HepG2 (cell line): Measurements from ENCODE around the gene ANP32D. TPM values are rescaled to one million over a fixed set of nuclear protein-coding genes. Genes with fewer than 3 reads are reported as not detected.

Experiments used
- ATAC-seq: fragments of 200-7000 bp; cut with Tn5 transposase; 3 replicates; pipeline ENCODE4 v1.9.1; 2020; ENCODE audit warnings: mild to moderate bottlenecking, moderate library complexity
- BruUV-seq: library from RNA; stranded (reverse); fragments of 400-500 nt; replicated peaks from 2 replicates; lab custom pipeline; 2021; lab: Mats Ljungman, UMichigan
- CTCF ChIA-PET: fragments of 300-600 bp; formaldehyde crosslinking; extraction: SDS; loops from one replicate; lab custom pipeline; 2021; ENCODE audit warnings: low total read pairs, inconsistent platforms, low intra/inter-chr PET ratio; lab: Yijun Ruan, JAX
- POLR2A ChIA-PET: fragments of 350-600 bp; sonication (Branson Sonifier 250); formaldehyde crosslinking; loops from one replicate; lab custom pipeline; 2020; ENCODE audit warnings: antibody characterized with exemption, inconsistent platforms; lab: Yijun Ruan, JAX
- DNase-seq: peaks from one replicate; pipeline ENCODE4 v3.0.0-alpha.2; 2015; ENCODE audit warnings: low spot score
- FAIRE-seq: peaks from 3 replicates; lab custom pipeline; 2011; peaks lifted over from hg19 to GRCh38; lab: Jason Lieb, UNC
- H2AFZ ChIP-seq: one replicate; pipeline ENCODE4 v1.6.1; 2011; ENCODE audit warnings: low read length, inconsistent platforms
- H3K27ac ChIP-seq: fragments of 300-600 bp; 3 replicates; pipeline ENCODE4 v1.8.0; 2011; ENCODE audit warnings: mixed run types, mild to moderate bottlenecking, mixed read lengths, low read length, inconsistent platforms; ENCODE audit not compliant: insufficient read depth; ENCODE audit errors: extremely low read length
- H3K27me3 ChIP-seq, 2 experiments: fragments of 200-600 bp in 1 of 2; 2 replicates in 1 of 2; 3 replicates in 1 of 2; pipeline versions ENCODE4 v1.6.0 to v1.8.0; 2011; ENCODE audit warnings: low read length in 2 of 2, mild to moderate bottlenecking in 2 of 2, moderate library complexity in 2 of 2, inconsistent platforms in 1 of 2; ENCODE audit not compliant: insufficient read depth in 2 of 2, control insufficient read depth in 1 of 2
- H3K36me3 ChIP-seq, 2 experiments: fragments of 200-600 bp in 1 of 2; replicated peaks in 1 of 2; 2 replicates in 1 of 2; 3 replicates in 1 of 2; pipeline versions ENCODE4 v1.5.1 to v1.8.0; 2011; ENCODE audit warnings: low read length in 2 of 2, inconsistent platforms in 1 of 2; ENCODE audit not compliant: insufficient read depth in 2 of 2, control insufficient read depth in 1 of 2
- H3K4me1 ChIP-seq: 2 replicates; pipeline ENCODE4 v1.5.1; 2012; ENCODE audit warnings: low read length, inconsistent platforms; ENCODE audit not compliant: insufficient read depth
- H3K4me2 ChIP-seq: 2 replicates; pipeline ENCODE4 v1.6.0; 2011; ENCODE audit warnings: low read depth, low read length, inconsistent platforms
- H3K4me3 ChIP-seq, 3 experiments: fragments of 200-600 bp in 1 of 3; sonication (generic), shearing (Covaris generic) in 1 of 3; replicated peaks in 1 of 3; 2 replicates each; pipeline ENCODE4 v1.5.1; 2011 to 2016; ENCODE audit warnings: low read length in 3 of 3, inconsistent platforms in 2 of 3, low read depth in 2 of 3, mild to moderate bottlenecking in 2 of 3, control low read depth in 1 of 3, mixed read lengths in 1 of 3; ENCODE audit not compliant: insufficient read depth in 1 of 3
- H3K79me2 ChIP-seq: one replicate; pipeline ENCODE4 v1.6.1; 2011; ENCODE audit warnings: low read length, inconsistent platforms; ENCODE audit not compliant: insufficient read depth
- H3K9ac ChIP-seq: 2 replicates; pipeline ENCODE4 v1.6.0; 2011; ENCODE audit warnings: mild to moderate bottlenecking, low read depth, low read length, inconsistent platforms; ENCODE audit not compliant: insufficient read depth
- H3K9me3 ChIP-seq: 2 replicates; pipeline ENCODE4 v1.5.1; 2012; ENCODE audit warnings: mild to moderate bottlenecking, low read length
- H4K20me1 ChIP-seq: 2 replicates; pipeline ENCODE4 v1.6.0; 2011; ENCODE audit warnings: inconsistent platforms, mild to moderate bottlenecking, low read length, moderate library complexity; ENCODE audit not compliant: insufficient read depth
- GLMP ChIP-seq: sonication (generic); formaldehyde crosslinking; IDR thresholded peaks from 2 replicates; pipeline ENCODE4 v1.9.0; 2021; ENCODE audit warnings: missing genetic modification reagents, mild to moderate bottlenecking, borderline replicate concordance
- PRPF4 ChIP-seq: fragments of 200-400 bp; formaldehyde crosslinking; IDR thresholded peaks from 2 replicates; pipeline ENCODE4 v1.6.1; 2016; ENCODE audit warnings: low read length, low read depth; ENCODE audit not compliant: poor library complexity, severe bottlenecking
- SMC3 ChIP-seq: IDR thresholded peaks from 2 replicates; pipeline ENCODE4 v1.6.1; 2011; ENCODE audit warnings: low read length, improper control_type of control experiment
- YEATS2 ChIP-seq: sonication (generic); formaldehyde crosslinking; IDR thresholded peaks from 2 replicates; pipeline ENCODE4 v1.4.0; 2020; ENCODE audit warnings: missing genetic modification reagents, borderline replicate concordance
- ZBTB42 ChIP-seq: sonication (generic); formaldehyde crosslinking; IDR thresholded peaks from 2 replicates; pipeline ENCODE4 v1.5.0; 2020; ENCODE audit warnings: mild to moderate bottlenecking, missing genetic modification reagents
- ZC3H13 ChIP-seq: sonication (generic); formaldehyde crosslinking; IDR thresholded peaks from 2 replicates; pipeline ENCODE4 v1.8.1; 2023; ENCODE audit warnings: mild to moderate bottlenecking, missing genetic modification reagents, moderate library complexity
- ZNF160 ChIP-seq: sonication (generic); formaldehyde crosslinking; IDR thresholded peaks from 2 replicates; pipeline ENCODE4 v1.8.0; 2022; ENCODE audit warnings: mild to moderate bottlenecking, inconsistent platforms, missing genetic modification reagents
- ZNF737 ChIP-seq: sonication (generic); formaldehyde crosslinking; IDR thresholded peaks from 2 replicates; pipeline ENCODE4 v1.5.0; 2020; ENCODE audit warnings: missing genetic modification reagents, mild to moderate bottlenecking, borderline replicate concordance
- WGBS: methylation state at CpG from one replicate; pipeline ENCODE4 v1.1.6; 2017; ENCODE audit warnings: low lambda C conversion rate; 5-methylcytosine and 5-hydroxymethylcytosine counted together
- in situ Hi-C: cut with HindIII; loops from 2 replicates; pipeline ENCODE4 v1.10.0; 2017; ENCODE audit warnings: low pct_unique_long_range_greater_than_20kb; ENCODE audit not compliant: extremely low pct_ligation_motif_present
- intact Hi-C: fragments of 100-400 bp; cut with micrococcal nuclease; formaldehyde crosslinking; loops from one replicate; pipeline ENCODE4 v1.10.0; 2022; ENCODE audit not compliant: unreplicated experiment
- polyA plus RNA-seq, 8 experiments: library from polyadenylated mRNA; depleted of rRNA in 3 of 8; stranded (reverse) in 7 of 8; unstranded in 1 of 8; fragments of >200 nt; fragmentation: Illumina TruSeq in 4 of 8; extraction: Trizol in 4 of 8; gene quantifications; 2 replicates each; pipeline versions ENCODE4 v1.2.1 to v1.2.3, GENCODE V29; 2011 to 2016; ENCODE audit warnings: low read depth in 4 of 8, missing spikeins in 1 of 8, mixed read lengths in 1 of 8; ENCODE audit not compliant: insufficient read depth in 1 of 8
- total RNA-seq, 5 experiments: library from RNA; depleted of rRNA; stranded (reverse); fragments of >200 nt; fragmentation: Illumina TruSeq; extraction: Trizol; gene quantifications; 2 replicates each; pipeline ENCODE4 v1.2.3, GENCODE V29; 2016; ENCODE audit warnings: low read depth in 1 of 5
- TF ChIP-seq, protein P1 (sequence below): sonication (generic); formaldehyde crosslinking; IDR thresholded peaks from 2 replicates; pipeline ENCODE4 v1.9.0; 2021; ENCODE audit warnings: missing genetic modification reagents, borderline replicate concordance
- TF ChIP-seq, protein P2 (sequence below): sonication (generic); formaldehyde crosslinking; IDR thresholded peaks from 2 replicates; pipeline ENCODE4 v1.4.0; 2020; ENCODE audit warnings: mild to moderate bottlenecking, missing genetic modification reagents

ANP32D gene
- total and polyA plus RNA-seq, 2 of the 13 experiments (the other 11 are each of a cell fraction or from before 2014, with no cell fraction given) = not detected

- TF ChIP-seq ZNF737 (CRISPR knock-in tag) (no peak), SMC3 (no peak), ZC3H13 (no peak), ZNF160 (CRISPR knock-in tag) (no peak), YEATS2 (no peak), PRPF4 (no peak)
- TF ChIP-seq, protein P1, sequence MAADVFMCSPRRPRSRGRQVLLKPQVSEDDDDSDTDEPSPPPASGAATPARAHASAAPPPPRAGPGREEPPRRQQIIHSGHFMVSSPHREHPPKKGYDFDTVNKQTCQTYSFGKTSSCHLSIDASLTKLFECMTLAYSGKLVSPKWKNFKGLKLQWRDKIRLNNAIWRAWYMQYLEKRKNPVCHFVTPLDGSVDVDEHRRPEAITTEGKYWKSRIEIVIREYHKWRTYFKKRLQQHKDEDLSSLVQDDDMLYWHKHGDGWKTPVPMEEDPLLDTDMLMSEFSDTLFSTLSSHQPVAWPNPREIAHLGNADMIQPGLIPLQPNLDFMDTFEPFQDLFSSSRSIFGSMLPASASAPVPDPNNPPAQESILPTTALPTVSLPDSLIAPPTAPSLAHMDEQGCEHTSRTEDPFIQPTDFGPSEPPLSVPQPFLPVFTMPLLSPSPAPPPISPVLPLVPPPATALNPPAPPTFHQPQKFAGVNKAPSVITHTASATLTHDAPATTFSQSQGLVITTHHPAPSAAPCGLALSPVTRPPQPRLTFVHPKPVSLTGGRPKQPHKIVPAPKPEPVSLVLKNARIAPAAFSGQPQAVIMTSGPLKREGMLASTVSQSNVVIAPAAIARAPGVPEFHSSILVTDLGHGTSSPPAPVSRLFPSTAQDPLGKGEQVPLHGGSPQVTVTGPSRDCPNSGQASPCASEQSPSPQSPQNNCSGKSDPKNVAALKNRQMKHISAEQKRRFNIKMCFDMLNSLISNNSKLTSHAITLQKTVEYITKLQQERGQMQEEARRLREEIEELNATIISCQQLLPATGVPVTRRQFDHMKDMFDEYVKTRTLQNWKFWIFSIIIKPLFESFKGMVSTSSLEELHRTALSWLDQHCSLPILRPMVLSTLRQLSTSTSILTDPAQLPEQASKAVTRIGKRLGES (CRISPR knock-in tag) = no peak
- TF ChIP-seq, protein P2, sequence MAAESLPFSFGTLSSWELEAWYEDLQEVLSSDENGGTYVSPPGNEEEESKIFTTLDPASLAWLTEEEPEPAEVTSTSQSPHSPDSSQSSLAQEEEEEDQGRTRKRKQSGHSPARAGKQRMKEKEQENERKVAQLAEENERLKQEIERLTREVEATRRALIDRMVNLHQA (CRISPR knock-in tag) = no peak
Observed at GRCh38 chr12:48482930-48483329, 10.6 kb downstream of the ANP32D start (continued).

- Histone ChIP-seq H3K27me3 (peaks cover 0 to 8% of the 10 kb centered on the region in 2 experiments; a peak in 2 of 5 replicates), H3K4me1 (no peaks in the 10 kb centered on the region), H4K20me1 (no peaks in the 10 kb centered on the region), H2AFZ (no peak overlapping the region), H3K4me2 (no peak overlapping the region), H3K27ac (no peak overlapping the region), H3K9me3 (no peaks in the 10 kb centered on the region), H3K4me3 (no peak overlapping the region), H3K79me2 (no peaks in the 10 kb centered on the region), H3K9ac (no peak overlapping the region), H3K36me3 (no peaks in the 10 kb centered on the region)
- no peak for FAIRE-seq
- ChIA-PET POLR2A (no interaction called here), CTCF (no interaction called here)
- no TSS peak for BruUV-seq
- DNase-seq = no peak
- in situ Hi-C loops = no loop called here
- ATAC-seq = no peak
- 0% methylated on average over 2 of the region's 2 CpGs for WGBS
- intact Hi-C loops = no loop called here
- TF ChIP-seq ZBTB42 (CRISPR knock-in tag) (no peak), GLMP (no peak)
Observed at GRCh38 chr12:48486261-48486660, 13.9 kb downstream of the ANP32D start.
